KOPT-K1 (cell line): Measurements from ENCODE around the gene USP7.

Source experiments
- H3K27ac ChIP-seq: fragments of 200-600 bp; sonication (generic); 2 replicates; pipeline ENCODE4 v1.5.1; 2016; ENCODE audit warnings: antibody characterized with exemption, mild to moderate bottlenecking, low read depth, low read length; ENCODE audit not compliant: poor library complexity, severe bottlenecking
- H3K36me3 ChIP-seq: fragments of 200-600 bp; sonication (generic); 2 replicates; pipeline ENCODE4 v1.5.1; 2017; ENCODE audit warnings: antibody characterized with exemption, mild to moderate bottlenecking, low read length, moderate library complexity; ENCODE audit not compliant: insufficient read depth
- H3K9me3 ChIP-seq: fragments of 200-600 bp; sonication (generic); 2 replicates; pipeline ENCODE4 v1.5.1; 2017; ENCODE audit warnings: antibody characterized with exemption, low read length, mild to moderate bottlenecking; ENCODE audit not compliant: insufficient read depth, poor library complexity, severe bottlenecking

The USP7 gene

GRCh38 chr16:8949536-8950418 is 13.9 kb downstream of the USP7 start:
- Histone ChIP-seq H3K36me3 (no peaks in the 10 kb centered on the region), H3K9me3 (no peaks in the 10 kb centered on the region), H3K27ac (no peak overlapping the region)

- no peaks in the 10 kb centered on the region for H3K9me3 ChIP-seq
- H3K27ac ChIP-seq: no peak overlapping the region
- H3K36me3 ChIP-seq: no peaks in the 10 kb centered on the region
Measured at GRCh38 chr16:8948831-8949230, 14.9 kb downstream of the USP7 start.

- Histone ChIP-seq H3K9me3 (no peaks in the 10 kb centered on the region), H3K36me3 (no peaks in the 10 kb centered on the region), H3K27ac (no peak overlapping the region)
Measured at GRCh38 chr16:8948069-8948593, 15.6 kb downstream of the USP7 start.

GRCh38 chr16:8946544-8946943 is 17.2 kb downstream of the USP7 start:
- H3K36me3 ChIP-seq: no peaks in the 10 kb centered on the region
- no peaks in the 10 kb centered on the region for H3K9me3 ChIP-seq
- H3K27ac ChIP-seq: no peak overlapping the region

GRCh38 chr16:8945626-8946296 is 17.9 kb downstream of the USP7 start:
- H3K9me3 ChIP-seq: no peaks in the 10 kb centered on the region
- peaks cover 5% of the 10 kb centered on the region; the same call in 1 of the 2 replicates for H3K36me3 ChIP-seq
- no peak overlapping the region for H3K27ac ChIP-seq

- H3K36me3 ChIP-seq: peaks cover 13% of the 10 kb centered on the region; the same call in 1 of the 2 replicates
- no peaks in the 10 kb centered on the region for H3K9me3 ChIP-seq
- H3K27ac ChIP-seq: no peak overlapping the region
Measured at GRCh38 chr16:8943966-8944759, 19.5 kb downstream of the USP7 start.

- peaks cover 13% of the 10 kb centered on the region; the same call in 1 of the 2 replicates for H3K36me3 ChIP-seq
- no peak overlapping the region for H3K27ac ChIP-seq
- H3K9me3 ChIP-seq: no peaks in the 10 kb centered on the region
Measured at GRCh38 chr16:8943001-8943763, 20.5 kb downstream of the USP7 start.

- peaks cover 13% of the 10 kb centered on the region; the same call in 1 of the 2 replicates for H3K36me3 ChIP-seq
- H3K27ac ChIP-seq: no peak overlapping the region
- H3K9me3 ChIP-seq: no peaks in the 10 kb centered on the region
Measured at GRCh38 chr16:8941718-8942344, 21.9 kb downstream of the USP7 start.

GRCh38 chr16:8937803-8938202 is 25.9 kb downstream of the USP7 start:
- Histone ChIP-seq H3K36me3 (peaks cover 13% of the 10 kb centered on the region; the same call in 1 of the 2 replicates), H3K9me3 (no peaks in the 10 kb centered on the region), H3K27ac (no peak overlapping the region)

- H3K9me3 ChIP-seq: no peaks in the 10 kb centered on the region
- no peak overlapping the region for H3K27ac ChIP-seq
- H3K36me3 ChIP-seq: peaks cover 13% of the 10 kb centered on the region; the same call in 1 of the 2 replicates
Measured at GRCh38 chr16:8936421-8936820, 27.3 kb downstream of the USP7 start.

- peaks cover 10% of the 10 kb centered on the region; the same call in 1 of the 2 replicates for H3K36me3 ChIP-seq
- no peak overlapping the region for H3K27ac ChIP-seq
- no peaks in the 10 kb centered on the region for H3K9me3 ChIP-seq
Measured at GRCh38 chr16:8935989-8936388, 27.7 kb downstream of the USP7 start.

- Histone ChIP-seq H3K36me3 (peaks cover 8% of the 10 kb centered on the region), H3K9me3 (no peaks in the 10 kb centered on the region), H3K27ac (no peak overlapping the region)
Measured at GRCh38 chr16:8934601-8935000, 29.1 kb downstream of the USP7 start.

- Histone ChIP-seq H3K27ac (no peak overlapping the region), H3K36me3 (peaks cover 35% of the 10 kb centered on the region), H3K9me3 (no peaks in the 10 kb centered on the region)
Measured at GRCh38 chr16:8931859-8932258, 31.8 kb downstream of the USP7 start.
